ENCODE results near the gene CNTNAP2.

The CNTNAP2 gene

GRCh38 chr7:146754385-146754784 is 637.8 kb downstream of the CNTNAP2 start:
- Histone ChIP-seq H3K4me1 (ENCODE audit: insufficient read depth, low read length) (no peaks in the 10 kb centered on the region), H4K20me1 (ENCODE audit: insufficient read depth, low read length) (no peaks in the 10 kb centered on the region), H3K27ac (ENCODE audit: low read length) (no peak overlapping the region), H3K9ac (ENCODE audit: low read depth, low read length) (no peak overlapping the region), H3K9me3 (ENCODE audit: insufficient read depth, low read length, severe bottlenecking) (no peaks in the 10 kb centered on the region), H3K36me3 (ENCODE audit: insufficient read depth, low read length) (no peaks in the 10 kb centered on the region), H3K4me2 (ENCODE audit: insufficient read depth, low read length) (no peak overlapping the region), H3K4me3 (ENCODE audit: low read depth in 1 of 2, low read length in 2 of 2) (no peak overlapping the region), H3K79me2 (ENCODE audit: insufficient read depth, low read length) (no peaks in the 10 kb centered on the region), H2AFZ (ENCODE audit: low read depth, low read length) (no peak overlapping the region), H3K27me3 (ENCODE audit: insufficient read depth, low read length, poor library complexity) (no peaks in the 10 kb centered on the region)
- no peak for DNase-seq
- no peak for TF ChIP-seq CTCF (IDR thresholded peaks at IDR 0.05; ENCODE audit: borderline replicate concordance, extremely low read depth, low read length, poor library complexity, severe bottlenecking)
- no peak for TF ChIP-seq EZH2 (IDR thresholded peaks at IDR 0.05; ENCODE audit: borderline replicate concordance, low read depth, low read length, severe bottlenecking)
- ATAC-seq (ENCODE audit: insufficient read depth, low read depth) = no peak

- Histone ChIP-seq H2AFZ (ENCODE audit: low read depth, low read length) (no peak overlapping the region), H3K36me3 (ENCODE audit: insufficient read depth, low read length) (no peaks in the 10 kb centered on the region), H3K4me1 (ENCODE audit: insufficient read depth, low read length) (no peaks in the 10 kb centered on the region), H3K9me3 (ENCODE audit: insufficient read depth, low read length, severe bottlenecking) (no peaks in the 10 kb centered on the region), H3K4me2 (ENCODE audit: insufficient read depth, low read length) (no peak overlapping the region), H3K9ac (ENCODE audit: low read depth, low read length) (no peak overlapping the region), H4K20me1 (ENCODE audit: insufficient read depth, low read length) (no peaks in the 10 kb centered on the region), H3K27ac (ENCODE audit: low read length) (no peak overlapping the region), H3K79me2 (ENCODE audit: insufficient read depth, low read length) (no peaks in the 10 kb centered on the region), H3K4me3 (ENCODE audit: low read depth in 1 of 2, low read length in 2 of 2) (no peak overlapping the region), H3K27me3 (ENCODE audit: insufficient read depth, low read length, poor library complexity) (no peaks in the 10 kb centered on the region)
- DNase-seq (no peak), ATAC-seq (ENCODE audit: insufficient read depth, low read depth) (no peak)
- TF ChIP-seq EZH2 (IDR thresholded peaks at IDR 0.05; ENCODE audit: borderline replicate concordance, low read depth, low read length, severe bottlenecking) (no peak), CTCF (IDR thresholded peaks at IDR 0.05; ENCODE audit: borderline replicate concordance, extremely low read depth, low read length, poor library complexity, severe bottlenecking) (no peak)
These were observed 639.0 kb downstream of the CNTNAP2 start for GRCh38 chr7:146755585-146755984.

GRCh38 chr7:146764458-146764857 is 647.9 kb downstream of the CNTNAP2 start:
- Histone ChIP-seq H3K9me3 (ENCODE audit: insufficient read depth, low read length, severe bottlenecking) (peaks cover 3% of the 10 kb centered on the region), H3K9ac (ENCODE audit: low read depth, low read length) (no peak overlapping the region), H3K27me3 (ENCODE audit: insufficient read depth, low read length, poor library complexity) (no peaks in the 10 kb centered on the region), H2AFZ (ENCODE audit: low read depth, low read length) (no peak overlapping the region), H3K4me1 (ENCODE audit: insufficient read depth, low read length) (no peaks in the 10 kb centered on the region), H3K27ac (ENCODE audit: low read length) (no peak overlapping the region), H3K79me2 (ENCODE audit: insufficient read depth, low read length) (no peaks in the 10 kb centered on the region), H3K4me3 (ENCODE audit: low read depth in 1 of 2, low read length in 2 of 2) (no peak overlapping the region), H3K36me3 (ENCODE audit: insufficient read depth, low read length) (no peaks in the 10 kb centered on the region), H4K20me1 (ENCODE audit: insufficient read depth, low read length) (no peaks in the 10 kb centered on the region), H3K4me2 (ENCODE audit: insufficient read depth, low read length) (no peak overlapping the region)
- TF ChIP-seq CTCF (IDR thresholded peaks at IDR 0.05; ENCODE audit: borderline replicate concordance, extremely low read depth, low read length, poor library complexity, severe bottlenecking) = no peak
- TF ChIP-seq EZH2 (IDR thresholded peaks at IDR 0.05; ENCODE audit: borderline replicate concordance, low read depth, low read length, severe bottlenecking) = no peak
- no peak for DNase-seq
- ATAC-seq (ENCODE audit: insufficient read depth, low read depth) = no peak

- ATAC-seq (ENCODE audit: insufficient read depth, low read depth) = no peak
- no peaks in the 10 kb centered on the region for H3K4me1 ChIP-seq (ENCODE audit: insufficient read depth, low read length)
- DNase-seq = no peak
- no peaks in the 10 kb centered on the region for H3K79me2 ChIP-seq (ENCODE audit: insufficient read depth, low read length)
- H3K9me3 ChIP-seq (ENCODE audit: insufficient read depth, low read length, severe bottlenecking) = no peaks in the 10 kb centered on the region
- H3K9ac ChIP-seq (ENCODE audit: low read depth, low read length) = no peak overlapping the region
- no peak overlapping the region for H3K4me2 ChIP-seq (ENCODE audit: insufficient read depth, low read length)
- H3K27me3 ChIP-seq (ENCODE audit: insufficient read depth, low read length, poor library complexity) = no peaks in the 10 kb centered on the region
- no peak for TF ChIP-seq EZH2 (IDR thresholded peaks at IDR 0.05; ENCODE audit: borderline replicate concordance, low read depth, low read length, severe bottlenecking)
- TF ChIP-seq CTCF (IDR thresholded peaks at IDR 0.05; ENCODE audit: borderline replicate concordance, extremely low read depth, low read length, poor library complexity, severe bottlenecking) = no peak
- H4K20me1 ChIP-seq (ENCODE audit: insufficient read depth, low read length) = no peaks in the 10 kb centered on the region
- H3K27ac ChIP-seq (ENCODE audit: low read length) = no peak overlapping the region
- no peaks in the 10 kb centered on the region for H3K36me3 ChIP-seq (ENCODE audit: insufficient read depth, low read length)
- H2AFZ ChIP-seq (ENCODE audit: low read depth, low read length) = no peak overlapping the region
- H3K4me3 ChIP-seq (ENCODE audit: low read depth in 1 of 2, low read length in 2 of 2) = no peak overlapping the region
These were observed 652.4 kb downstream of the CNTNAP2 start for GRCh38 chr7:146768957-146769356.
